ENCODE results near the gene PCBP3.

PCBP3 gene

GRCh38 chr21:45938453-45938755 is 294.9 kb downstream of the PCBP3 start:
- TF ChIP-seq POLR2A (IDR thresholded peaks at IDR 0.05; ENCODE audit: low read depth, low read length) = no peak
- no peak for TF ChIP-seq POLR2AphosphoS5 (IDR thresholded peaks at IDR 0.05; ENCODE audit: low read depth, low read length)
- TF ChIP-seq TAF1 (IDR thresholded peaks at IDR 0.05; ENCODE audit: borderline replicate concordance, low read depth, low read length) = no peak
- FAIRE-seq (no peak), DNase-seq (ENCODE audit: insufficient read length) (no peak)

DNA sequence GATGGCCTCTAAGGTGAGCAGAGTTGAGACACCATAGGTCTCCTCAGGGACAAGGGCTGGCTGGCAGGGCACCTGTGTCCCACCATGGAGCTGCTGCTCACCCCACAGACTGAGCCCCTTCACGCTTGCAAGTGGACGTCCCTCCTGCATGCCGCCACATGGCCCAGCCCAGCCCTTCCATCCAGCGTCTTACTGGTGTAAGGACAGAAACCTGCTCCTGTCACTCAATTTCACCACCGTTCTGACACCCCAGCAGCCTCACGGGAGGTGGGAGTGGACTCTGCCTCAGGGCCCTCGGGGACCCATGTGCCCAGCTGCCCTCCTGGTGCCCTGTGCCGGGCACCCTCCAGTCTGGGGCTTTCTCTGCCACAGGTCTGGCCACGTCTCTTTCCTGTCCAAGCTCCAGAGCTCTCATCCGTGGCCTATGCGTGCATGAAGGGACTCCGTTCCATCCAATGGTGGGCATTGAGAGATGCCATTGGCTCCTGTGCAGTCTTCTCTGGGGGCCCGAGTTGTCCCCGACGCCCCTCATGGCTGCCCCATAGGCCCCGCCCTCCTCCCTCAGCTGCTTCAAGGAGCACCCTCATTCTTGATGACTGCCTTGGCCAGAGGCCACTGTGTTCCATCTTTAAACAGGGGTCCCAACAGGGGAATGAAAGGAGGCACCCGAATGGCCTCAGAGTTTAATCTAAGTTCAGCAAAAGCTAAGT is 295.4 kb downstream of the PCBP3 start:
- DNase-seq (ENCODE audit: insufficient read length) (no peak), FAIRE-seq (no peak)
- TF ChIP-seq POLR2A (IDR thresholded peaks at IDR 0.05; ENCODE audit: low read depth, low read length) (no peak), POLR2AphosphoS5 (IDR thresholded peaks at IDR 0.05; ENCODE audit: low read depth, low read length) (no peak), TAF1 (IDR thresholded peaks at IDR 0.05; ENCODE audit: borderline replicate concordance, low read depth, low read length) (no peak)

DNA sequence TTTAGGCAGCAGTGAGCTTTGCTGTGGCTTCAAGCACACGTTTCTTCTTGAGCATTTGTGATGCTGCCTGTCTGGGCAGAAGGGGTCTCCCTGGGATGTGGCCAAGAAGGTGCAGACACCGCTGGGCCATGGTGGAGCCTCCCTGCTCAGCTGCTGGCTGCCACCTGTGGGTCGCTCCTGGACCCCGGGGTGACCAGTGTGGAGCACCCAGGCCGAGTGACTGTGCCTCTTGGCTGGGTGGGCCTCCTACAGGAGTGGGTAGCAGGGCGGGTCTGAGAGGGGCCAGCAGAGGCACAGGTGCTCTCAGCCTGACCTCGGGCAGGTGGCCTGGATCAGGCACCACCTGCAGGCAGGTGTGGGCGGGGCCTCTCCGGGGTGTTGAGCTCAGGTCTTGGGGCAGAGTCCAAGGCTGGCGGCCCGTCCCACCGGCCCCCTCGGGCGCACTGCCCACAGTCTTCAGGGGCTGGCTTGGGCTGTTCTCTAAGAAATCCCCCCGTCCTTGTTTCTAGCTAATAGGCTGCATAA is 296.1 kb downstream of the PCBP3 start:
- FAIRE-seq = no peak
- DNase-seq (ENCODE audit: insufficient read length) = no peak
- no peak for TF ChIP-seq POLR2AphosphoS5 (IDR thresholded peaks at IDR 0.05; ENCODE audit: low read depth, low read length)
- TF ChIP-seq TAF1 (IDR thresholded peaks at IDR 0.05; ENCODE audit: borderline replicate concordance, low read depth, low read length) = no peak
- TF ChIP-seq POLR2A (IDR thresholded peaks at IDR 0.05; ENCODE audit: low read depth, low read length) = no peak

DNA sequence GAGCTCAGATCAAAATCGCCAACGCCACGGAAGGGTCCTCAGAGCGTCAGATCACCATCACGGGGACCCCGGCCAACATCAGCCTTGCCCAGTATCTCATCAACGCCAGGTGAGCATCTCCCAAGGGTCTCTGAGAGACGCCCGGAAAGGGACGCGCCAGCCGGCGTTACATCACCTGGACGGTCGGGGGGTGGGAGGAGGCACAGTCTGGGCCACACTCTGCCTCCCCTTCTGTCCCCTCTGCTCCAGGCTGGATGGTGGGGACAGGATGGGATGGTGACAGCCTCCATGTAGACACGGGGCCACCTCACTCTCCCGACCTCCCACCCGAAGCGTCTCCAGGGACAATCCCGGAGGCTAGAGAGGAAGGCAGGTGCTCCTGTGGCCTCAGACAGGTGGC is 296.6 kb downstream of the PCBP3 start:
- FAIRE-seq (no peak), DNase-seq (ENCODE audit: insufficient read length) (no peak)
- TF ChIP-seq POLR2A (IDR thresholded peaks at IDR 0.05; ENCODE audit: low read depth, low read length) (no peak), TAF1 (IDR thresholded peaks at IDR 0.05; ENCODE audit: borderline replicate concordance, low read depth, low read length) (no peak), POLR2AphosphoS5 (IDR thresholded peaks at IDR 0.05; ENCODE audit: low read depth, low read length) (no peak)

DNA sequence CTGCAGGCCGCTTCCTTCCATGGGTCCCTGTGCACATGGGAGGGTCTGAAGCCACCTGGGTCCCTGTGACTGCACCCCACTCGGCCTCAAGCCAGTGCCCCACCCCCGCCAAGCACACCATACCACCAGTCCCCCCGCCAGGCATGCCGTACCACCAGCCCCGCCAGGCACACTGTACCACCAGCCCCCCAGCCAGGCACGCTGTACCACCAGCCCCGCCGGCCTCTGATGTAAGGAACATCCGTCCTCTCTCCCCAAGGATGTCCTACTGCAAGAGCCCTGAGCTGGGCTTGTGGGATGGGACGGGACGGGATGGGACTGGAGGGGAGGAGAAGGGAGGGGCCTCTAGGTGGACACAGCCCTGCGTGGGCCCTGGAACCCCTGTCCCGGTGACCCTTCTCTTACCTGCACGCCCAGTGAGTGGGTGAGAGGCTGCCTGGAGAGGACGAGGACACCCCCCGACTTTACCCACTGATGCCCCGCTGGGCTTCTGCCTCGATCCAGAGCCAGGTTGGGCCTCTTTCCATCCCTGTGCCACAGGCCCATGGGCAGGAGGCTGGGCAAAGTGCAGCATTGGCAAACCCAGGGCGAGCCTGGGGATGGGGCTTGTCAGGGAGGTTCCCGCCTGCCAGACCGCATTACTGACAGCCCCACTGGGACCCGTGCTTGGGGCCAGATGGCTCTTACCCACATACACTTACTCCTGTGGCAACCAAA is 297.3 kb downstream of the PCBP3 start:
- FAIRE-seq (no peak), DNase-seq (ENCODE audit: insufficient read length) (no peak)
- TF ChIP-seq POLR2AphosphoS5 (IDR thresholded peaks at IDR 0.05; ENCODE audit: low read depth, low read length) (no peak), POLR2A (IDR thresholded peaks at IDR 0.05; ENCODE audit: low read depth, low read length) (no peak), TAF1 (IDR thresholded peaks at IDR 0.05; ENCODE audit: borderline replicate concordance, low read depth, low read length) (no peak)

DNA sequence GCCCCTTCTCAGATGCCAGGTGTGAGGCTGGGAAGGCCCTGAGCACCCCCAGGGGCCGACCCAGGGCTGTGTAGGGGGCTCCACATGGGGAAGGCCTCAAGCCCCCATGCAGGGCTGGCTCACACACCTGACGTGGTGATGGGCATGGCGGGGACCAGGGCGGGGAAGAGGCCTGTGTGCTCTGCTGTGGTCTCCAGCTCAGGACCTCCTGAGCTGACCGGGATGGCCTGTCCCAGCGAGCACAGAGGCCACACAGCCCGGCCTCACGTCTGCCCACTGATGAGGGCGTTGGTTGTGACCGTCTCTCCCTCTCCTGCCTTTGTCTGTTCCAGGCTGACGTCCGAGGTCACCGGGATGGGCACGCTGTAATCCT is 297.8 kb downstream of the PCBP3 start:
- no peak for FAIRE-seq
- TF ChIP-seq POLR2A (IDR thresholded peaks at IDR 0.05; ENCODE audit: low read depth, low read length) (no peak), POLR2AphosphoS5 (IDR thresholded peaks at IDR 0.05; ENCODE audit: low read depth, low read length) (no peak), TAF1 (IDR thresholded peaks at IDR 0.05; ENCODE audit: borderline replicate concordance, low read depth, low read length) (no peak)
- no peak for DNase-seq (ENCODE audit: insufficient read length)

GRCh38 chr21:45941717-45942546 is 298.4 kb downstream of the PCBP3 start:
- FAIRE-seq = no peak
- DNase-seq (ENCODE audit: insufficient read length) = no peak
- TF ChIP-seq POLR2AphosphoS5 (IDR thresholded peaks at IDR 0.05; ENCODE audit: low read depth, low read length) = no peak
- no peak for TF ChIP-seq POLR2A (IDR thresholded peaks at IDR 0.05; ENCODE audit: low read depth, low read length)

GRCh38 chr21:45942755-45943629 is 299.5 kb downstream of the PCBP3 start:
- FAIRE-seq (no peak), DNase-seq (ENCODE audit: insufficient read length) (no peak)
- TF ChIP-seq POLR2AphosphoS5 (IDR thresholded peaks at IDR 0.05; ENCODE audit: low read depth, low read length) (no peak), POLR2A (IDR thresholded peaks at IDR 0.05; ENCODE audit: low read depth, low read length) (no peak)

GRCh38 chr21:45943630-45944540 is 300.4 kb downstream of the PCBP3 start:
- FAIRE-seq (no peak), DNase-seq (ENCODE audit: insufficient read length) (no peak)
- no peak for TF ChIP-seq POLR2AphosphoS5 (IDR thresholded peaks at IDR 0.05; ENCODE audit: low read depth, low read length)
- no peak for TF ChIP-seq POLR2A (IDR thresholded peaks at IDR 0.05; ENCODE audit: low read depth, low read length)
- no peak for TF ChIP-seq TAF1 (IDR thresholded peaks at IDR 0.05; ENCODE audit: borderline replicate concordance, low read depth, low read length)

DNA sequence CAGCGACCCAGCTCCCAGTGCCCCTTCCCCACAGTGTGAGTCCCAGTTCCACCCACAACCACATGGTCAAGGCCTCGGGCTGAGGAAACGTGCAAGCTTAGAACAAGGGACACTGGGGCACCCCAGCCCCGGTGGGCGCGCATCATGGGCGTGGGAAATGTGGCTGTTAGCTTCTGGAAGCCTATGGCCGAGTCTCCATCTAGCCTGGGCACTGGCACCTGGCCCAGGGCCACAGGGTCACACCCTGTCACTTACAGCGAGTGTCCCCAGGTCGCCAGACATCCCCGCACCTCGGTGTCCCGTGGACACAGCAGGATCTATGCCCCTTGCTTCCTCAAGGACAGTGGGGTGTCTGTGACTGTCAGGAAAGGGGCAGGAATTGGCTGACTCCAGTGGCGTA is 301.1 kb downstream of the PCBP3 start:
- FAIRE-seq (no peak), DNase-seq (ENCODE audit: insufficient read length) (no peak)
- TF ChIP-seq POLR2AphosphoS5 (IDR thresholded peaks at IDR 0.05; ENCODE audit: low read depth, low read length) (no peak), POLR2A (IDR thresholded peaks at IDR 0.05; ENCODE audit: low read depth, low read length) (no peak), TAF1 (IDR thresholded peaks at IDR 0.05; ENCODE audit: borderline replicate concordance, low read depth, low read length) (no peak)
